Subcutaneous adipose tissue (tissue), 4 donors: Measurements from ENCODE around the gene MAPKAP1. TPM values are rescaled to one million over a fixed set of nuclear protein-coding genes. Genes with fewer than 3 reads are reported as not detected.

Experiments used
- total RNA-seq, 4 donors: library from RNA; depleted of rRNA; stranded (reverse); fragments of >200 nt; gene quantifications; one replicate each; pipeline ENCODE4 v1.1.0, GENCODE V29; 2016
- TF ChIP-seq, protein P1 (sequence below): fragments of 450-650 bp; IDR thresholded peaks from one replicate; pipeline ENCODE4 v1.5.1; 2016; ENCODE audit warnings: low read depth, mild to moderate bottlenecking, control low read depth, antibody characterized with exemption, moderate library complexity

MAPKAP1 gene
- total RNA-seq, 4 donors from 2014 or later: 64.4 to 146 (median 83.9) TPM

DNA sequence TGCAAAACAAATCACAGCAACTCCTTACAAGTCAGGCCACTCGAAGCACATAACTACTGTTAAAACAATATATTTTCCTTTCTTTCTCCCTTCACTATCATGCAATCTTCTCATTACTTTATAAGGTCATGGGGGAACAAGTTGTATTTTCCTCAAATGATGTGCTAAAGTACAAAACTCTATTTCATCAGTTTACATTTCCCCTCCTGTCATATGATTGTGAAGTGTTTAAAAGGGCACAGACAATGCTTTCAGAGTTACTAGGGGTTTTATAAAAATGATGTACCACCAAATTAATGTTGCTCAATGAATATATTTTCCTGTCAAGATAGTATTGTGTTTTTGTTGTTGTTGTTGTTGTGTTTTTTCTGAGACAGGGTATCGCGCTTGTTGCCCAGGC is 34.1 kb downstream of the MAPKAP1 start:
- TF ChIP-seq, protein P1, sequence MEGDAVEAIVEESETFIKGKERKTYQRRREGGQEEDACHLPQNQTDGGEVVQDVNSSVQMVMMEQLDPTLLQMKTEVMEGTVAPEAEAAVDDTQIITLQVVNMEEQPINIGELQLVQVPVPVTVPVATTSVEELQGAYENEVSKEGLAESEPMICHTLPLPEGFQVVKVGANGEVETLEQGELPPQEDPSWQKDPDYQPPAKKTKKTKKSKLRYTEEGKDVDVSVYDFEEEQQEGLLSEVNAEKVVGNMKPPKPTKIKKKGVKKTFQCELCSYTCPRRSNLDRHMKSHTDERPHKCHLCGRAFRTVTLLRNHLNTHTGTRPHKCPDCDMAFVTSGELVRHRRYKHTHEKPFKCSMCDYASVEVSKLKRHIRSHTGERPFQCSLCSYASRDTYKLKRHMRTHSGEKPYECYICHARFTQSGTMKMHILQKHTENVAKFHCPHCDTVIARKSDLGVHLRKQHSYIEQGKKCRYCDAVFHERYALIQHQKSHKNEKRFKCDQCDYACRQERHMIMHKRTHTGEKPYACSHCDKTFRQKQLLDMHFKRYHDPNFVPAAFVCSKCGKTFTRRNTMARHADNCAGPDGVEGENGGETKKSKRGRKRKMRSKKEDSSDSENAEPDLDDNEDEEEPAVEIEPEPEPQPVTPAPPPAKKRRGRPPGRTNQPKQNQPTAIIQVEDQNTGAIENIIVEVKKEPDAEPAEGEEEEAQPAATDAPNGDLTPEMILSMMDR: no peak

DNA sequence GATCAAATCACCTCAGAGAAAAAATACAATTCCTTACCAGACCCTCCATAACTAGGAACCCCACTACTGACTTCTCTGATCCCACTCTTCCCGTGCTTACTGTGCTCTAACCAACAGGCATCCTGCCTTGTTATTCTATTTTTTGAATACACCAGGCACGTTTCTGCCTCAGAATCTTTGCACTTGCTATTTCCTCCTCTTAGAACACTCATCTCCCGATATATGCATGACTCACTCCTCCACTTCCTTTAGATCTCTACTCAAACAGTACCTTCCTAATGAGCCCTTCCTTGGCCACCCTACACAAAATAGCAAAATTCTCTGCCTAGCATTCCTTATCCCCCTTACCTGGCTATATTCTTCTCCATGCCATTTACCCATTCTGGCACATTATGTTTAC is 43.9 kb downstream of the MAPKAP1 start:
- TF ChIP-seq, protein P1: no peak

DNA sequence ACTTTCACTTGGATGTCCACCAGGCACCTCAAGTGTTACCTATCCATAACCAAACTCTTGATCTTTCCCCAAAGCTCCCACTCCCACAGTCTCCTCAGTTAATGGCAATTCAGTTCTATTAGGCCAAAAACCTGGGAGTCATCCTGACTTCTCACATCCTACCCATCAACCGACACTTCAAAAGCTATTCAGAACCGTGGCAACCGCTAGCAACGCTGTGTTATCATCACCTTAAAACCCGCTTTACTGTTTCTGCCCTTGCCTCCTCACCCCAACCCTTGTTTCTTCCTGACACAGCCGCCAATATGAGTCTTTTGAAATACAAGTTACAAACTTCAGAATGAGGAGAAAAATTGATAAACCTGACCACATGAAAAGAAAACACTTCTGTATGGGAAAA is 46.5 kb downstream of the MAPKAP1 start:
- TF ChIP-seq, protein P1: no peak

DNA sequence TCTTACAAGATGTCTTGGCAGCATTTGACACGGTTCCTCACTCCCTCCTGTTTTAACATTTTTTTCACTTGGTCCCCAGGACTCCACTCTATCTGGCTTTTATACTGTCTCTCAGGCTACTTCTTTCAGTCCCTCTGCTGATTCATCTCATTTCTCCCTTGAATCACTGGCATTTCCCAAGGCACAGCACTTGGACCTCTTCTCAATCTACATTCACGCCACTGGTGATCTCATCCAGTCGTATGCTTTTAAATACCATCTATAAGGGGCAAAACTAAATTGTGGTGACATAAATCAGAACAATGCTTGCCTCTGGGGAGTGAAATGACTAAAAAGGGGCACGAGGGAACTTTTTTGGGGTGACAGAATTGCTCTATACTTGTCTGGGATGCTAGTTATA is 47.1 kb downstream of the MAPKAP1 start:
- TF ChIP-seq, protein P1: no peak

DNA sequence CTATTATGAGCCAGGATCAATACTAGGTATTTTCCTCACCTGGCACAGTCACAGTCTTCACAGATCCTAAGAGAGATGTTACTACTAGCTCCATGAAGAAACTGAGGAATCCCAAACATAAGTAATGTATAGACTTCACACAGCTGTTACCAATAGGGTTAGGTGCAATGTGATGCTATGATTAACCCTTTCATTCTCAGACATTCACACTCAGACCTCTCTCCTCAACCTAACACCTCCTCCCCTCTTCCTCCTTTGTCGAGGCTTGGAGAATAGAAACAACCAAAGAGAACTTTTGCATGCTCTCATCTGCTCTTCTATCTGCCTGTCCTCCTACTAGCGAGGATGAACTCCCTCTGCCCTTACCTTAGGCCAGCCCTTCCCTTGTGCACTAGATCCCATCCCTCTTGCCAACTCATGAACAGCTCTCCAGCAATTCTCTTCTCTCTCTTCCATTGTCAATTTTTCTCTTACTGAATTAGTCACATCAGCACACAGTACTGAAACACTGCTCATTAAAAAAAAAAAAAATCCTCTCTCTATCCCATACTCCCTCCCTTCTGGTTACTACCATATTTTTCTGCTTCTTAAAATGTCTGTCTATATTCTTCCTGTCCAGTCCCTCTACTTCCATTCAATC is 47.7 kb downstream of the MAPKAP1 start:
- TF ChIP-seq, protein P1: no peak

DNA sequence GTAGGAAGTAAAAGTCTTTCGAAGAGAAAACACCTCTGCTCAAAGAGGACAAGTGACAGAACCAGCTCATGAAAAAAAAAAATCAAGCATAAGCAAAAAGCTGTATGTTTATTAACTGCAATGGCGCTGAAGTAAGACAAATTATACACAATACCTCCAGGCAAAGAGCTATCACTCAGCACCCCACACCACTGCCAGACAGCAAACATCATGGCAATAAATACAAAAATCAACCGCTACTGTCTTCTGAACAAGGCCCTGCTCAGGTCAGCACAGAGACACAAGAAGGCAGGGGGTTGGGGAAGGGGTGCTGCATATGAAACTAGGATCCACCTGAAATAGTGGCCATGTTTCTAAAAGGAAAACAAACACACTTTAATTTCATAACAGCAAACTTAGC is 50.4 kb downstream of the MAPKAP1 start:
- TF ChIP-seq, protein P1: no peak

DNA sequence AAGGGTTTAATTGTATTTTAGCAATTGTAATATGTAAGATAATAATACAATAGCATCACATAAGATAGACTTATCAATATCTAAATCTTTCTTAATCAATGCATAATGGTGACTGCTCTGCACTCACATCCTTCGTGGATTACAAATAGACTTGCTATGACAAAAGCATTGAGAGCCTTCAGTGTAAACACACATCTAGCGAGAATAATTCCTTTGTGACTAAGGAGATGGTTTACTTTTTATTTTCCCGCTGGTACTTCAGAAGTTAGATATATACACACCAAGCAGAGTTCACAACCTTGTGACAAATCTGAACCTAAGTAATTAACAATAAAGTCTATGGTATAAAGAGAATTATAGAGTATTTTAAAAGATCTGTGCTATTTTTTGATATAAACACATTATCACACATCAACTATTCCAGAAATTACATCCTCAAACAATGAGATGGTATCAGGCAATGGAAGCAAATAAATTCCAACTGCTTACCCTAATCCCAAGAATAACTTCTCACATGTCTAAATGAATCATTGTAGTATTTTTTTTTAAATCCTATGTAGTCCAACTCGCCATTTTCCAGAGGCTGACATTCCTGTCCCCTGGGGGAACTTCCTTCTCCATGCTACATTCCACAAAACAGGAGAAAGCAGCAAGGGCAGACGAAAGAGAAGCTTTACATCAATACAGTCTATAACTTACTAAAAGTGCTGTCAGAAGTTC is 51.2 kb downstream of the MAPKAP1 start:
- TF ChIP-seq, protein P1: no peak
